Loucy (cell line): ENCODE results near the gene BTAF1.
"Not testable (repeated sequence)": the region's sequence is repeated elsewhere in the genome, so short reads cannot be mapped to it uniquely, and the experiment has no call there.

ENCODE experiments used
- H2AFZ ChIP-seq: fragments of 200-600 bp; sonication (generic); 2 replicates; pipeline ENCODE4 v1.6.0; 2016; ENCODE audit warnings: antibody characterized with exemption, mild to moderate bottlenecking, low read length, moderate library complexity
- H3F3A ChIP-seq: fragments of 200-600 bp; 2 replicates; pipeline ENCODE4 v1.6.0; 2016; ENCODE audit warnings: antibody characterized with exemption, low read depth, mild to moderate bottlenecking
- H3K27me3 ChIP-seq: fragments of 200-600 bp; sonication (generic); 2 replicates; pipeline ENCODE4 v1.6.1; 2014; ENCODE audit warnings: low read length, mild to moderate bottlenecking; ENCODE audit not compliant: insufficient read depth, poor library complexity, severe bottlenecking
- H3K36me3 ChIP-seq: fragments of 200-600 bp; sonication (generic); 2 replicates; pipeline ENCODE4 v1.6.1; 2016; ENCODE audit warnings: low read length; ENCODE audit not compliant: insufficient read depth
- H3K4me1 ChIP-seq: fragments of 200-600 bp; sonication (generic); 2 replicates; pipeline ENCODE4 v1.5.1; 2014; ENCODE audit warnings: low read length, mild to moderate bottlenecking; ENCODE audit not compliant: insufficient read depth, poor library complexity, severe bottlenecking
- H3K4me2 ChIP-seq: fragments of 200-600 bp; sonication (generic); 2 replicates; pipeline ENCODE4 v1.6.0; 2014; ENCODE audit warnings: antibody characterized with exemption, low read length, low read depth, mild to moderate bottlenecking; ENCODE audit not compliant: poor library complexity, severe bottlenecking
- H3K4me3 ChIP-seq: fragments of 200-600 bp; sonication (generic); 2 replicates; pipeline ENCODE4 v1.5.1; 2014; ENCODE audit warnings: low read length, mild to moderate bottlenecking, mixed read lengths; ENCODE audit not compliant: poor library complexity, severe bottlenecking
- H3K79me2 ChIP-seq: fragments of 200-600 bp; sonication (generic); 2 replicates; pipeline ENCODE4 v1.6.1; 2014; ENCODE audit warnings: low read length; ENCODE audit not compliant: insufficient read depth
- H3K9ac ChIP-seq: fragments of 200-600 bp; sonication (generic); 2 replicates; pipeline ENCODE4 v1.6.0; 2014; ENCODE audit warnings: mild to moderate bottlenecking, low read depth, low read length, moderate library complexity; ENCODE audit not compliant: poor library complexity, severe bottlenecking
- H3K9me2 ChIP-seq: fragments of 200-600 bp; sonication (generic); replicated peaks from 2 replicates; pipeline ENCODE4 v1.6.1; 2016; ENCODE audit warnings: low read depth, low read length, mixed read lengths
- H3K9me3 ChIP-seq: fragments of 200-600 bp; sonication (generic); 2 replicates; pipeline ENCODE4 v1.6.1; 2014; ENCODE audit warnings: mild to moderate bottlenecking, antibody characterized with exemption, low read length, low read depth; ENCODE audit not compliant: insufficient read depth
- H4K20me1 ChIP-seq: fragments of 200-600 bp; sonication (generic); 2 replicates; pipeline ENCODE4 v1.6.0; 2014; ENCODE audit warnings: antibody characterized with exemption, low read length, mild to moderate bottlenecking; ENCODE audit not compliant: insufficient read depth, poor library complexity, severe bottlenecking
- CTCF ChIP-seq: fragments of 200-600 bp; sonication (generic); conservative IDR thresholded peaks from 2 replicates; pipeline ENCODE4 v1.5.1; 2014; ENCODE audit warnings: mild to moderate bottlenecking, antibody characterized with exemption, low read length
- EZH2phosphoT487 ChIP-seq: fragments of 200-600 bp; IDR thresholded peaks from 2 replicates; pipeline ENCODE4 v1.6.1; 2018; ENCODE audit warnings: antibody characterized with exemption, mild to moderate bottlenecking, moderate library complexity, borderline replicate concordance

The BTAF1 gene

GRCh38 chr10:92011560-92012214 lies 88.1 kb downstream of the BTAF1 start:
- Histone ChIP-seq H3F3A (no peaks in the 10 kb centered on the region), H4K20me1 (no peaks in the 10 kb centered on the region), H3K36me3 (peaks cover 44% of the 10 kb centered on the region), H2AFZ (no peak overlapping the region), H3K4me2 (no peak overlapping the region), H3K9ac (no peak overlapping the region), H3K27me3 (no peaks in the 10 kb centered on the region), H3K9me3 (no peaks in the 10 kb centered on the region), H3K4me3 (no peak overlapping the region), H3K9me2 (no peaks in the 10 kb centered on the region), H3K4me1 (peaks cover 14% of the 10 kb centered on the region), H3K79me2 (no peaks in the 10 kb centered on the region)
- TF ChIP-seq CTCF (no peak), EZH2phosphoT487 (no peak)

- H3F3A ChIP-seq, result no peaks in the 10 kb centered on the region
- H3K4me1 ChIP-seq, result peaks cover under 1% of the 10 kb centered on the region
- no peak overlapping the region for H3K9ac ChIP-seq
- H3K4me2 ChIP-seq, result no peak overlapping the region
- peaks cover 71% of the 10 kb centered on the region for H3K36me3 ChIP-seq
- H2AFZ ChIP-seq, result no peak overlapping the region
- TF ChIP-seq EZH2phosphoT487, result no peak
- no peak for TF ChIP-seq CTCF
- H4K20me1 ChIP-seq, result no peaks in the 10 kb centered on the region
- H3K4me3 ChIP-seq, result no peak overlapping the region
- H3K79me2 ChIP-seq, result no peaks in the 10 kb centered on the region
- no peaks in the 10 kb centered on the region for H3K9me3 ChIP-seq
- H3K27me3 ChIP-seq, result no peaks in the 10 kb centered on the region
- H3K9me2 ChIP-seq, result no peaks in the 10 kb centered on the region
Measured at GRCh38 chr10:92014620-92015019, 91.0 kb downstream of the BTAF1 start.

- Histone ChIP-seq H3K4me3 (no peak overlapping the region), H3K79me2 (no peaks in the 10 kb centered on the region), H3K4me2 (no peak overlapping the region), H3K36me3 (peaks cover 89% of the 10 kb centered on the region; the same call in 1 of the 2 replicates), H3K9ac (no peak overlapping the region), H3K9me2 (no peaks in the 10 kb centered on the region), H3K4me1 (no peaks in the 10 kb centered on the region), H3K9me3 (no peaks in the 10 kb centered on the region), H3K27me3 (no peaks in the 10 kb centered on the region), H4K20me1 (no peaks in the 10 kb centered on the region), H3F3A (no peaks in the 10 kb centered on the region), H2AFZ (no peak overlapping the region)
- TF ChIP-seq CTCF (no peak), EZH2phosphoT487 (no peak)
Measured at GRCh38 chr10:92024700-92025099, 101.1 kb downstream of the BTAF1 start.

GRCh38 chr10:92025340-92025739 lies 101.8 kb downstream of the BTAF1 start:
- H3K9ac ChIP-seq, result not testable (repeated sequence)

More at GRCh38 chr10:92025340-92025739, 101.8 kb downstream of the BTAF1 start:
- H3K79me2 ChIP-seq, H2AFZ ChIP-seq, H3K4me2 ChIP-seq, H3K9me2 ChIP-seq, H3F3A ChIP-seq, H3K4me3 ChIP-seq, H3K4me1 ChIP-seq, H4K20me1 ChIP-seq, H3K9me3 ChIP-seq, H3K27me3 ChIP-seq: not testable (repeated sequence)
- H3K36me3 ChIP-seq, result peaks cover 89% of the 10 kb centered on the region; the same call in 1 of the 2 replicates
